ENCODE measurements around the gene ZNF248. TPM values are rescaled to one million over a fixed set of nuclear protein-coding genes. Genes with fewer than 3 reads are reported as not detected.

ZNF248 gene
- total and polyA plus RNA-seq, 2 donors, result 7.6 to 8.8 TPM

- Histone ChIP-seq H3K9me3 (ENCODE audit: control insufficient read depth in 2 of 2, insufficient read depth in 1 of 2, low read length in 1 of 2) (peaks cover 0 to 3% of the 10 kb centered on the region in 2 donors), H3K27me3 (ENCODE audit: control insufficient read depth in 2 of 2, insufficient read depth in 1 of 2, low read length in 1 of 2) (no peaks in the 10 kb centered on the region), H3K27ac (ENCODE audit: low read depth in 1 of 2, low read length in 1 of 2) (no peak overlapping the region), H3K4me3 (ENCODE audit: low read length in 2 of 2) (no peak overlapping the region), H3K4me1 (ENCODE audit: control insufficient read depth in 2 of 2, insufficient read depth in 2 of 2, low read length in 2 of 2) (no peaks in the 10 kb centered on the region), H3K36me3 (ENCODE audit: control insufficient read depth in 2 of 2, insufficient read depth in 2 of 2, low read length in 1 of 2) (no peaks in the 10 kb centered on the region)
- 72% methylated on average over 3 of the region's 3 CpGs for WGBS
- no peak for DNase-seq (ENCODE audit: low read depth in 6 of 9, low spot score in 9 of 9)
Measured at GRCh38 chr10:37803269-37803668, 54.1 kb downstream of the ZNF248 start.

GRCh38 chr10:37801557-37801956 lies 55.9 kb downstream of the ZNF248 start:
- H3K4me3 ChIP-seq (ENCODE audit: low read length in 2 of 2), result no peak overlapping the region
- H3K36me3 ChIP-seq (ENCODE audit: control insufficient read depth in 2 of 2, insufficient read depth in 2 of 2, low read length in 1 of 2), result no peaks in the 10 kb centered on the region
- no peaks in the 10 kb centered on the region for H3K27me3 ChIP-seq (ENCODE audit: control insufficient read depth in 2 of 2, insufficient read depth in 1 of 2, low read length in 1 of 2)
- DNase-seq (ENCODE audit: low read depth in 6 of 9, low spot score in 9 of 9), result no peak
- no peaks in the 10 kb centered on the region for H3K4me1 ChIP-seq (ENCODE audit: control insufficient read depth in 2 of 2, insufficient read depth in 2 of 2, low read length in 2 of 2)
- H3K27ac ChIP-seq (ENCODE audit: low read depth in 1 of 2, low read length in 1 of 2), result no peak overlapping the region
- peaks cover 0 to 3% of the 10 kb centered on the region in 2 donors for H3K9me3 ChIP-seq (ENCODE audit: control insufficient read depth in 2 of 2, insufficient read depth in 1 of 2, low read length in 1 of 2)

- Histone ChIP-seq H3K4me1 (ENCODE audit: control insufficient read depth in 2 of 2, insufficient read depth in 2 of 2, low read length in 2 of 2) (no peaks in the 10 kb centered on the region), H3K9me3 (ENCODE audit: control insufficient read depth in 2 of 2, insufficient read depth in 1 of 2, low read length in 1 of 2) (peaks cover 1 to 7% of the 10 kb centered on the region in 2 donors), H3K27ac (ENCODE audit: low read depth in 1 of 2, low read length in 1 of 2) (no peak overlapping the region), H3K4me3 (ENCODE audit: low read length in 2 of 2) (no peak overlapping the region), H3K27me3 (ENCODE audit: control insufficient read depth in 2 of 2, insufficient read depth in 1 of 2, low read length in 1 of 2) (no peaks in the 10 kb centered on the region), H3K36me3 (ENCODE audit: control insufficient read depth in 2 of 2, insufficient read depth in 2 of 2, low read length in 1 of 2) (no peaks in the 10 kb centered on the region)
- no peak for DNase-seq (ENCODE audit: low read depth in 6 of 9, low spot score in 9 of 9)
- WGBS, result 84% methylated on average over 2 of the region's 2 CpGs
Measured at GRCh38 chr10:37794305-37794976, 63.0 kb downstream of the ZNF248 start.

GRCh38 chr10:37789590-37789989 lies 67.8 kb downstream of the ZNF248 start:
- H3K27ac ChIP-seq (ENCODE audit: low read depth in 1 of 2, low read length in 1 of 2), result no peak overlapping the region
- H3K36me3 ChIP-seq (ENCODE audit: control insufficient read depth in 2 of 2, insufficient read depth in 2 of 2, low read length in 1 of 2), result no peaks in the 10 kb centered on the region
- no peak for DNase-seq (ENCODE audit: low read depth in 6 of 9, low spot score in 9 of 9)
- no peaks in the 10 kb centered on the region for H3K4me1 ChIP-seq (ENCODE audit: control insufficient read depth in 2 of 2, insufficient read depth in 2 of 2, low read length in 2 of 2)
- 66% methylated on average over 2 of the region's 2 CpGs for WGBS
- no peak overlapping the region for H3K4me3 ChIP-seq (ENCODE audit: low read length in 2 of 2)
- peaks cover 1 to 14% of the 10 kb centered on the region in 2 donors for H3K9me3 ChIP-seq (ENCODE audit: control insufficient read depth in 2 of 2, insufficient read depth in 1 of 2, low read length in 1 of 2)
- H3K27me3 ChIP-seq (ENCODE audit: control insufficient read depth in 2 of 2, insufficient read depth in 1 of 2, low read length in 1 of 2), result no peaks in the 10 kb centered on the region

GRCh38 chr10:37784678-37785077 lies 72.7 kb downstream of the ZNF248 start:
- 77% methylated on average over 4 of the region's 4 CpGs for WGBS
- no peak for DNase-seq (ENCODE audit: low read depth in 6 of 9, low spot score in 9 of 9)
- H3K27me3 ChIP-seq (ENCODE audit: control insufficient read depth in 2 of 2, insufficient read depth in 1 of 2, low read length in 1 of 2), result no peaks in the 10 kb centered on the region
- no peak overlapping the region for H3K27ac ChIP-seq (ENCODE audit: low read depth in 1 of 2, low read length in 1 of 2)
- no peaks in the 10 kb centered on the region for H3K36me3 ChIP-seq (ENCODE audit: control insufficient read depth in 2 of 2, insufficient read depth in 2 of 2, low read length in 1 of 2)
- H3K4me1 ChIP-seq (ENCODE audit: control insufficient read depth in 2 of 2, insufficient read depth in 2 of 2, low read length in 2 of 2), result no peaks in the 10 kb centered on the region
- no peak overlapping the region for H3K4me3 ChIP-seq (ENCODE audit: low read length in 2 of 2)
- H3K9me3 ChIP-seq (ENCODE audit: control insufficient read depth in 2 of 2, insufficient read depth in 1 of 2, low read length in 1 of 2), result peaks cover 0 to 12% of the 10 kb centered on the region in 2 donors

GRCh38 chr10:37780536-37780935 lies 76.9 kb downstream of the ZNF248 start:
- Histone ChIP-seq H3K36me3 (ENCODE audit: control insufficient read depth in 2 of 2, insufficient read depth in 2 of 2, low read length in 1 of 2) (no peaks in the 10 kb centered on the region), H3K4me3 (ENCODE audit: low read length in 2 of 2) (no peak overlapping the region), H3K27ac (ENCODE audit: low read depth in 1 of 2, low read length in 1 of 2) (no peak overlapping the region), H3K4me1 (ENCODE audit: control insufficient read depth in 2 of 2, insufficient read depth in 2 of 2, low read length in 2 of 2) (no peaks in the 10 kb centered on the region), H3K9me3 (ENCODE audit: control insufficient read depth in 2 of 2, insufficient read depth in 1 of 2, low read length in 1 of 2) (peaks cover 0 to 5% of the 10 kb centered on the region in 2 donors), H3K27me3 (ENCODE audit: control insufficient read depth in 2 of 2, insufficient read depth in 1 of 2, low read length in 1 of 2) (no peaks in the 10 kb centered on the region)
- DNase-seq (ENCODE audit: low read depth in 6 of 9, low spot score in 9 of 9), result no peak
- WGBS, result 74% methylated on average over 32 of the region's 32 CpGs

- no peaks in the 10 kb centered on the region for H3K36me3 ChIP-seq (ENCODE audit: control insufficient read depth in 2 of 2, insufficient read depth in 2 of 2, low read length in 1 of 2)
- no peak overlapping the region for H3K27ac ChIP-seq (ENCODE audit: low read depth in 1 of 2, low read length in 1 of 2)
- no peaks in the 10 kb centered on the region for H3K27me3 ChIP-seq (ENCODE audit: control insufficient read depth in 2 of 2, insufficient read depth in 1 of 2, low read length in 1 of 2)
- no peak overlapping the region for H3K4me3 ChIP-seq (ENCODE audit: low read length in 2 of 2)
- WGBS, result 92% methylated on average over 6 of the region's 6 CpGs
- no peak for DNase-seq (ENCODE audit: low read depth in 6 of 9, low spot score in 9 of 9)
- H3K9me3 ChIP-seq (ENCODE audit: control insufficient read depth in 2 of 2, insufficient read depth in 1 of 2, low read length in 1 of 2), result peaks cover 0 to 7% of the 10 kb centered on the region in 2 donors
- H3K4me1 ChIP-seq (ENCODE audit: control insufficient read depth in 2 of 2, insufficient read depth in 2 of 2, low read length in 2 of 2), result no peaks in the 10 kb centered on the region
Measured at GRCh38 chr10:37777056-37777455, 80.4 kb downstream of the ZNF248 start.

- Histone ChIP-seq H3K4me3 (ENCODE audit: low read length in 2 of 2) (no peak overlapping the region), H3K27ac (ENCODE audit: low read depth in 1 of 2, low read length in 1 of 2) (no peak overlapping the region), H3K4me1 (ENCODE audit: control insufficient read depth in 2 of 2, insufficient read depth in 2 of 2, low read length in 2 of 2) (no peaks in the 10 kb centered on the region), H3K9me3 (ENCODE audit: control insufficient read depth in 2 of 2, insufficient read depth in 1 of 2, low read length in 1 of 2) (peaks cover 0 to 5% of the 10 kb centered on the region in 2 donors), H3K27me3 (ENCODE audit: control insufficient read depth in 2 of 2, insufficient read depth in 1 of 2, low read length in 1 of 2) (no peaks in the 10 kb centered on the region), H3K36me3 (ENCODE audit: control insufficient read depth in 2 of 2, insufficient read depth in 2 of 2, low read length in 1 of 2) (no peaks in the 10 kb centered on the region)
- no peak for DNase-seq (ENCODE audit: low read depth in 6 of 9, low spot score in 9 of 9)
- 92% methylated on average over 1 of the region's 1 CpG for WGBS
Measured at GRCh38 chr10:37775612-37776011, 81.8 kb downstream of the ZNF248 start.

GRCh38 chr10:37774351-37774750 lies 83.1 kb downstream of the ZNF248 start:
- Histone ChIP-seq H3K4me1 (ENCODE audit: control insufficient read depth in 2 of 2, insufficient read depth in 2 of 2, low read length in 2 of 2) (no peaks in the 10 kb centered on the region), H3K36me3 (ENCODE audit: control insufficient read depth in 2 of 2, insufficient read depth in 2 of 2, low read length in 1 of 2) (no peaks in the 10 kb centered on the region), H3K9me3 (ENCODE audit: control insufficient read depth in 2 of 2, insufficient read depth in 1 of 2, low read length in 1 of 2) (peaks cover 0 to 2% of the 10 kb centered on the region in 2 donors), H3K4me3 (ENCODE audit: low read length in 2 of 2) (no peak overlapping the region), H3K27ac (ENCODE audit: low read depth in 1 of 2, low read length in 1 of 2) (no peak overlapping the region), H3K27me3 (ENCODE audit: control insufficient read depth in 2 of 2, insufficient read depth in 1 of 2, low read length in 1 of 2) (no peaks in the 10 kb centered on the region)
- no peak for DNase-seq (ENCODE audit: low read depth in 6 of 9, low spot score in 9 of 9)
- 76% methylated on average over 5 of the region's 5 CpGs for WGBS

Data from thymus (tissue), 11 donors.